Activated CD8-positive, alpha-beta memory T cell treated with anti-CD3 and anti-CD28 coated beads, Interleukin-2, amount 50 U/mL, for 24 hours (primary cell): ENCODE measurements around the gene SDHB.

ENCODE experiments used
- DNase-seq: peaks from one replicate; pipeline ENCODE4 v3.0.0-alpha.2; 2020; ENCODE audit errors: extremely low read depth

Gene SDHB

GRCh38 chr1:17045634-17046333, 8.0 kb downstream of the SDHB start:
- DNase-seq = no peak

DNA sequence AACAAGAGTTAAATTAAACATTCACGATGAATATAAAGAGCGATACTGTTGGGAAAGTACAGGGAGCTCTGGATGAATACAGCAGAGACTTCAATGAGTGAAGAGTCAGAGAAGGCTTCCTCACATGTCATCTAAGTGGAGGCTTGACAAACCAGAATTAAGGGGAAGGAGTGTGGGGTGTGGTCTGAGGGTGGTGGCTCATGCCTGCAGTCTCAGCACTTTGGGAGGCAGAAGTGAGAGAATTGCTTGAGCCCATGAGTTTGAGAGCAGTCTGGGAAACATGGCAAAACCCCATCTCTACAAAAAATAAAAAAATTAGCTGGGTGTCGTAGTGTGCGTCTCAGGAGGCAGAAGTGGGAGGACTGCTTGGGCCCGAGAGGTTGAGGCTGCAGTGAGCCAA, 8.7 kb downstream of the SDHB start:
- no peak for DNase-seq

DNA sequence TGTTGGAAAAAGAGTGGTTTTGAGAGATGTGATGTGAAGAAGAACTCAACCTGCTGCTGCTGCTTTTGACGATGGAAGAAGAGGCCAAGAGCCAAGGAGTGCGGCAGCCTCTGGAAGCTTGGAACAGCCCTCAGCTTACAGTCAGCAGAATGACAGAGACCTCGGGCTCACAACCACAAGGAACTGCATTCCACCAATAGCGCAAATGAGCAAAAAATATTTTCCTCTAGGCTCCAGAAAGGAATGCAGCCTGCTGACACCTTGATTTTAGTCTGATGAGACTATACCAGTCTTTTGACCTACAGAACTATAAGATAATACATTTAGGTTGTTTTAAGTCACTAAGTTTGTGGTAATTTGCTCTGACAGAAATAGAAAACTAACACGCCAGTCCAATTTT, 10.2 kb downstream of the SDHB start:
- no peak for DNase-seq

DNA sequence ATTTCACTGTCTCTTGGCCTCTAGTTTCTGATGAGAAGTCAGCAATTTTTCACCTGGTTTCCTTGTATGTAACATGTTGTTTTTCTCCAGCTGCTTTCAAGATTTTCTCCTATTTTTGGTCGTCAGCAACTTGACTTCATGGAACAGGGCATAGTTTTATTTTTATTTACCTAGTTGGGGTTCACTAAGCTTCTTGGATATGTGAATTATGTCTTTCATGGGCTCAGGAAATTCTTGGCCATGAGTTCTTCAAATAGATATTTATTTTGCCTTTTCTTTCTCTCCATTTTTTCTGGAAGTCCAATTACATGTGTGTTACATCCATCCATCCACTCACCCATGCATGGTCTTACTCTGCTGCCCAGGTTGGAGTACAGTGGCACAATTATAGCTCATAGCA, 13.7 kb downstream of the SDHB start:
- DNase-seq = no peak

DNA sequence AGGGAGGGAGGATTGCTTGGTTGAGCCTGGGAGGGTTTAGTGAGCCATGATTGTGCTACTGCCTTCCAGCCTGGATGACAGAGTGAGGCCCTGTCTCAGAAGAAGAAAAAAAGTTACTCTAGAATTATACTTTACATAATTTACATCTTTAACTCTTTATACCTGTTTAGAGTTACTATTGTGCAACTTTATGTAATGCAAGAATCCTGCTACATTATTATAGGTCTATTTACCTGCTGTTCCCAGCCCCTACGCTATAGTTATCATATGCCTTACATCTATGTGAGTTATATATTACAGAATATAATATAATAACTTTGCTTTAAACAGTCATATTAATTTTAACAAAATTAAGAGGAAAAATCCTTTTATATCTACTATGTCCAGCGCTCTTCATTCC, 14.3 kb downstream of the SDHB start:
- no peak for DNase-seq

GRCh38 chr1:17033481-17033880, 20.4 kb downstream of the SDHB start:
- DNase-seq = no peak

GRCh38 chr1:17032741-17033140, 21.1 kb downstream of the SDHB start:
- DNase-seq = no peak

- no peak for DNase-seq
These were observed 22.4 kb downstream of the SDHB start for GRCh38 chr1:17031436-17031835.

GRCh38 chr1:17030206-17030605, 23.6 kb downstream of the SDHB start:
- no peak for DNase-seq

- no peak for DNase-seq
These were observed 25.1 kb downstream of the SDHB start for GRCh38 chr1:17028662-17029188.

GRCh38 chr1:17027900-17028299, 25.9 kb downstream of the SDHB start:
- DNase-seq = no peak

GRCh38 chr1:17027403-17027802, 26.4 kb downstream of the SDHB start:
- DNase-seq = no peak

- DNase-seq = no peak
These were observed 29.1 kb downstream of the SDHB start for GRCh38 chr1:17024721-17025120.

DNA sequence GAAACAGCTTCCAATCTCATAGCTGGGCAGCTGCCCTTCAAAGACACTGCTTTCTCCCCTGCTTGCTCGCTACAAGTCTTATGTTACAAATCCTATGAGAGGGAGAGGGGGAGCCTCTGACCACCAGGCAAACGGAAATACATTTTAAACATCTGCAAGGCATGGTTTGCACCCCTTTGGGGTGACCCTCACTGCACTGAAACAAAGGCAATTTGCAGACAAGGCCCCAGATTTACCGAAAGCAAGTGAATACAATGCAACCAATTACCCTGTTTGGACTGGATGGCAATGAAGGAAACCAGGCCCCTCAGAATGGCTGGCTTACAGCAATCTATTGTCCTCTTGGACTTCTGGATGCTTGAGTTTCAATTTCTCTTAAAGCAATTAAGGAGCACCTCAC, 30.3 kb downstream of the SDHB start:
- no peak for DNase-seq

DNA sequence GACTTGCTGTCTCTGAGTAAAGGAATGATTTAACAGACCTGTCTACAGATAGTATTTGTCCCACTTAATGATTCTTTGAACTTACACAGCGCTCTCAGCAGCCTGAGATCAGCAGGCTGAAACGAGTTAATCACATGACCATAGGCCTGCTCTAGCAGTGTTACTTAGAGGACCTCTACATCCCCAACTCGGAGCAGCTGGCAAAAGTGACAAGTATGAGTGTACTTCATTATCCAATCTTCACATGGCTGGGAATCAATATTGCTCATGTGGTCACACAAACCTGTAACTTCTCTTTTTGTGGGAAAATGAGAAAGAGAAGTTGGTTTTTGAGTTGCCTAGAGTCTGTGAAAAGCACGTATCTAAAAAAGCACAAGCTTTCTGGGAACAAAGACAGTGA, 30.7 kb downstream of the SDHB start:
- no peak for DNase-seq

- DNase-seq = no peak
These were observed 31.9 kb downstream of the SDHB start for GRCh38 chr1:17021896-17022295.

GRCh38 chr1:17020502-17020901, 33.3 kb downstream of the SDHB start:
- DNase-seq = no peak

DNA sequence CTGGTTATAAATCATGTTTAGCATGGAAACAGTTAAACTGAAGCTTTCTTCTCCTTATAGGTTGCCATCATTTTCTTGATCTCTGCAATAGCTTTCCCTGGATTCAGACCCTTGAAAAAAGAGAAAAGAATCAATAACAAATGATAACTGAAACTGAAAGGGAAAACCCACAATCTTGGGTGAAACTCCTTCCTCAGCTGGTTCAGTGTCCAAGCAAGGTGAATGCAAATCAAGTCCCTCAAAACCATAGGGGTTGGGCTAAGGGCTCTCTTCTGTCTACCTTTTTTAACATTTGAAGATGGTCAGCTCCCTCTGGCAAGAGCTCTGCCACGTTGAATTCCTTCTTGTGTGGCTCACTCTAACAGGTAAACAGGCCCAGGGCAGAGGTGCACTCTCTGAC, 35.0 kb downstream of the SDHB start:
- DNase-seq = no peak

GRCh38 chr1:17017435-17017834, 36.4 kb downstream of the SDHB start:
- DNase-seq = no peak

GRCh38 chr1:17016317-17016661, 37.5 kb downstream of the SDHB start:
- DNase-seq = no peak

DNA sequence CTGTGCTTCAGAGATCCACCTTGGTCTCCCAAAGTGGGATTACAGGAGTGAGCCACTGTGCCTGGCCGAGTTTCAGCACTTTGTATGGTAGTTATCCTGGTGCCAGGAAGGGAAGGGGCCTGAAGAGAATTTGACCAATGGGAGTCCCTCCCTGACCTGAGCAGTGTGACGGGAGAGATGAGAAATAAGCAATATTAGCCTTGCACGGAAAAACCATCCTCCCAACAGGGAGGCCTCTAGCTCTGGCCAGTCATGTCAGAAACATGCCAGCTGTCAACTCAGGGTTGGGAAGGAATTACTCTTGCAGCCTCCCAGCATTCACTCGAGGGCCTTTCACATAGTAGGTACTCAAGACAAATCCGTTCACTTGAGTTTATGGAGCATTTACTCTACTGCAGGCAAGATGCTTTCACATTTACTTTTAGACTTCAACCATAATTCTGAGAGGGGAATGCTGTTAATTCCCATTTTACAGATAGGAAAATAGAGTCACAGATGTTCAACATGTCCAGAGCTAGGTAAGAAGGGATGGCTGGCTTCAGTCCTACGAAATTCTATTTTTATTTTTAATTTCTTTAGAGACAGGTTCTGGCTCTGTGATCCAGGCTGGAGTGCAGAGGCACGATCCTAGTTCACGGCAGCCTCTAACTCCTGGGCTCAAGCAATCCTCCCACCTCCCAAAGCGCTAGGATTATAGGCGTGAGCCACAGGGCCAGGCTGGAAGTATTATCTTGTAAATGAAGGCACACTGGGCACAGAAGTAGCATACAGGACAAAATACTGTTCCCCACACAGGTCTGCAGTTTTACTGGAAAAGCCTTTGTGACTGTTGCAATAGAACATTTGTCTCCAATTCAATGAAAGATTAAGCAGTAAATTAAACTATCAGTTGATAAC, 38.9 kb downstream of the SDHB start:
- DNase-seq = no peak

DNA sequence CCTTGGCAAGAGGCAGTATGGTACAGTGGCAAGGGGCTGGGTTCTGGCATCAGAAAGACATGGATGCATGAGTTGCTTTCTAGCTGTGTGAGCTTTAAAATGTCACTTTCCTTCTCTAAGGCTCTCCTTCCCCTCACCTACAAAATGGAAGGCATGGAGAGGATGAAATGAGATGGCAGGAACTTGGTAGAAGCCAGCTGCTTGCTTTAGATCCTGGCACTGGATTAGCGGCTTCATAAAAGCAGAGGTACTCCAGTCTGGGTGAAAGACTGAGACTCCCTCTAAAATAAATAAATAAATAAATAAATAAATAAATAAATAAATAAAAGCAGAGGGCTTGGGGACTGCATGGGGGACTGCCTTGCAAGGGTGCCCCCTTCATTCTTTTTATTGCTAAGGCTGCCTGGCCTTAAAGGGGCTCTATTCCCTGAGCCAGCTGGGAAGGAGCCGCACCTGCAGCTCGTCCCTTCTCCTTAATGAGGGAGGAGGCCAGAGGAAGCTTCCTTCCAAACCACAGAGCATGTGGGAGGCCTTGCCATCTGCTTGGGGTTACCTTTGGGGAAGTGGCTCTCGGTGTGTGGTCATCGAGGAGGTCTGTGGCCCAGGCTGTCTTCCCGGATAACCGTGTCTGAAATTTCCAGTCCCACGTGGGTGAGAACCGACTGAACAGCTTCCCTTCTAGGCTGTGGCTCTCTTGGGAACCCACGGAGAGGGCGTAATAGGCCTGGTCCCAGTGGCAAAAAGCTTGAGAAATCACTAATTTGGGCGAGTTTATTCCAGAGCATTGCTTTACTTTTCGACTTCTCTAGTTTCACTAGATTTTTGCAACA, 40.1 kb downstream of the SDHB start:
- DNase-seq = no peak
